ENCODE data around the gene REL. TPM values are rescaled to one million over a fixed set of nuclear protein-coding genes. Genes with fewer than 3 reads are reported as not detected.
A peak's percentile ranks its signal among the peaks of the same experiment; 100 is the strongest.
"Not testable (repeated sequence)": the region's sequence is repeated elsewhere in the genome, so short reads cannot be mapped to it uniquely, and the experiment has no call there.

Gene REL
- total RNA-seq, 2 experiments from 2014 or later = 18.4 to 22.3 TPM

- ChIA-PET CTCF (interaction anchor here (0.6 to 0.8 kb wide), 4 partner anchors 9 to 714 kb away, joined by 3 to 7 read pairs (median 4); no protein-coding TSS in a partner anchor), POLR2A (interaction anchor here (0.6 kb wide), 1 partner anchor 59 kb away, joined by 6 read pairs; no protein-coding TSS in a partner anchor)
- no peaks in the 10 kb centered on the region for H3K27me3 Mint-ChIP-seq
- peaks cover 2% of the 10 kb centered on the region for H3K9me3 Mint-ChIP-seq
- H3K36me3 Mint-ChIP-seq (ENCODE audit: low read depth) = peaks cover 8% of the 10 kb centered on the region
- H3K4me3 Mint-ChIP-seq = no peak overlapping the region
- no peak overlapping the region for H3K27ac Mint-ChIP-seq
- DNase-seq = no peak
- peaks cover 15% of the 10 kb centered on the region for H3K4me1 Mint-ChIP-seq
Measured at GRCh38 chr2:60873381-60873780, 8.0 kb upstream of the REL start.

GRCh38 chr2:60875520-60875919 is 5.9 kb upstream of the REL start:
- peaks cover 2% of the 10 kb centered on the region for H3K9me3 Mint-ChIP-seq
- ChIA-PET CTCF (no interaction called here), POLR2A (no interaction called here)
- no peak for DNase-seq
- H3K4me3 Mint-ChIP-seq = no peak overlapping the region
- H3K27me3 Mint-ChIP-seq = no peaks in the 10 kb centered on the region
- peaks cover 2% of the 10 kb centered on the region for H3K36me3 Mint-ChIP-seq (ENCODE audit: low read depth)
- no peak overlapping the region for H3K27ac Mint-ChIP-seq
- peaks cover 17% of the 10 kb centered on the region for H3K4me1 Mint-ChIP-seq

GRCh38 chr2:60880643-60881046 is 729 bp upstream of the REL start:
- Mint-ChIP-seq H3K4me1 (peaks cover 26% of the 10 kb centered on the region), H3K36me3 (ENCODE audit: low read depth) (no peaks in the 10 kb centered on the region), H3K4me3 (peak overlapping the region; percentile 96), H3K9me3 (no peaks in the 10 kb centered on the region), H3K27ac (peak overlapping the region; percentile 95), H3K27me3 (no peaks in the 10 kb centered on the region)
- ChIA-PET CTCF (no interaction called here), POLR2A (no interaction called here)
- no peak for DNase-seq

- Mint-ChIP-seq H3K27me3 (no peaks in the 10 kb centered on the region), H3K27ac (peak overlapping the region; percentile 96), H3K4me1 (peaks cover 43% of the 10 kb centered on the region), H3K9me3 (no peaks in the 10 kb centered on the region), H3K4me3 (peak overlapping the region; percentile 96), H3K36me3 (ENCODE audit: low read depth) (no peaks in the 10 kb centered on the region)
- POLR2A ChIA-PET = interaction anchor here (0.6 kb wide), 1 partner anchor 110 kb away, joined by 3 read pairs; no protein-coding TSS in a partner anchor
- peak; percentile 22 for DNase-seq
- CTCF ChIA-PET = interaction anchor here (1.6 kb wide), 1 partner anchor 9 kb away, joined by 5 read pairs; no protein-coding TSS in a partner anchor
Measured at GRCh38 chr2:60882971-60883753, 1.8 kb downstream of the REL start.

GRCh38 chr2:60883896-60884295 is 2.5 kb downstream of the REL start:
- H3K36me3 Mint-ChIP-seq (ENCODE audit: low read depth) = peaks cover 4% of the 10 kb centered on the region
- no peaks in the 10 kb centered on the region for H3K27me3 Mint-ChIP-seq
- H3K4me1 Mint-ChIP-seq = peaks cover 49% of the 10 kb centered on the region
- ChIA-PET CTCF (no interaction called here), POLR2A (no interaction called here)
- H3K27ac Mint-ChIP-seq = peak overlapping the region; percentile 96
- no peak for DNase-seq
- H3K4me3 Mint-ChIP-seq = peak overlapping the region; percentile 96
- no peaks in the 10 kb centered on the region for H3K9me3 Mint-ChIP-seq

- H3K27ac Mint-ChIP-seq = peak overlapping the region; percentile 90
Measured at GRCh38 chr2:60884800-60885199, 3.4 kb downstream of the REL start.

GRCh38 chr2:60885683-60886082 is 4.3 kb downstream of the REL start:
- peaks cover 20% of the 10 kb centered on the region for H3K36me3 Mint-ChIP-seq (ENCODE audit: low read depth)
- ChIA-PET POLR2A (no interaction called here), CTCF (interaction anchor here (1.0 kb wide), 1 partner anchor 33 kb away, joined by 3 read pairs; no protein-coding TSS in a partner anchor)
- H3K4me3 Mint-ChIP-seq = peak overlapping the region; percentile 69
- peak overlapping the region; percentile 90 for H3K27ac Mint-ChIP-seq
- H3K4me1 Mint-ChIP-seq = peaks cover 53% of the 10 kb centered on the region
- DNase-seq = no peak
- H3K9me3 Mint-ChIP-seq = no peaks in the 10 kb centered on the region
- no peaks in the 10 kb centered on the region for H3K27me3 Mint-ChIP-seq

More at GRCh38 chr2:60884800-60885199, 3.4 kb downstream of the REL start:
- peaks cover 53% of the 10 kb centered on the region for H3K4me1 Mint-ChIP-seq
- H3K9me3 Mint-ChIP-seq = no peaks in the 10 kb centered on the region
- ChIA-PET CTCF (interaction anchor here (1.0 kb wide), 1 partner anchor 32 kb away, joined by 3 read pairs; no protein-coding TSS in a partner anchor), POLR2A (interaction anchor here (0.7 kb wide), 1 partner anchor 280 kb away, joined by 3 read pairs; no protein-coding TSS in a partner anchor)
- H3K27me3 Mint-ChIP-seq = no peaks in the 10 kb centered on the region
- DNase-seq = no peak
- peaks cover 11% of the 10 kb centered on the region for H3K36me3 Mint-ChIP-seq (ENCODE audit: low read depth)
- peak overlapping the region; percentile 69 for H3K4me3 Mint-ChIP-seq

- ChIA-PET CTCF (no interaction called here), POLR2A (no interaction called here)
- no peak for DNase-seq
- Mint-ChIP-seq H3K9me3 (no peaks in the 10 kb centered on the region), H3K4me1 (peaks cover 66% of the 10 kb centered on the region), H3K36me3 (ENCODE audit: low read depth) (peaks cover 27% of the 10 kb centered on the region), H3K4me3 (no peak overlapping the region), H3K27me3 (no peaks in the 10 kb centered on the region), H3K27ac (no peak overlapping the region)
Measured at GRCh38 chr2:60886991-60887390, 5.6 kb downstream of the REL start.

- Mint-ChIP-seq H3K36me3 (ENCODE audit: low read depth) (peaks cover 32% of the 10 kb centered on the region), H3K9me3 (no peaks in the 10 kb centered on the region), H3K27ac (no peak overlapping the region), H3K4me3 (no peak overlapping the region), H3K4me1 (peaks cover 63% of the 10 kb centered on the region), H3K27me3 (no peaks in the 10 kb centered on the region)
- POLR2A ChIA-PET = no interaction called here
- no peak for DNase-seq
- CTCF ChIA-PET = no interaction called here
Measured at GRCh38 chr2:60888853-60889252, 7.5 kb downstream of the REL start.

- H3K9me3 Mint-ChIP-seq, H3K4me3 Mint-ChIP-seq, H3K27me3 Mint-ChIP-seq, POLR2A ChIA-PET, DNase-seq, CTCF ChIA-PET: not testable (repeated sequence)
- Mint-ChIP-seq H3K4me1 (peaks cover 60% of the 10 kb centered on the region), H3K27ac (peak overlapping the region; percentile 70), H3K36me3 (ENCODE audit: low read depth) (peaks cover 37% of the 10 kb centered on the region)
Measured at GRCh38 chr2:60889581-60890392, 8.4 kb downstream of the REL start.

- ChIA-PET POLR2A (no interaction called here), CTCF (no interaction called here)
- Mint-ChIP-seq H3K36me3 (ENCODE audit: low read depth) (peaks cover 40% of the 10 kb centered on the region), H3K9me3 (no peaks in the 10 kb centered on the region), H3K4me3 (no peak overlapping the region), H3K27ac (no peak overlapping the region), H3K4me1 (peaks cover 54% of the 10 kb centered on the region), H3K27me3 (no peaks in the 10 kb centered on the region)
- DNase-seq = no peak
Measured at GRCh38 chr2:60890393-60890707, 9.0 kb downstream of the REL start.

- no peak for DNase-seq
- ChIA-PET POLR2A (no interaction called here), CTCF (interaction anchor here (0.6 to 1.4 kb wide), 2 partner anchors 9 to 516 kb away, joined by 3 to 5 read pairs; partner anchors contain the start of gene REL)
- H3K27me3 Mint-ChIP-seq = no peaks in the 10 kb centered on the region
- peaks cover 48% of the 10 kb centered on the region for H3K4me1 Mint-ChIP-seq
- peaks cover 43% of the 10 kb centered on the region for H3K36me3 Mint-ChIP-seq (ENCODE audit: low read depth)
- H3K4me3 Mint-ChIP-seq = no peak overlapping the region
- H3K9me3 Mint-ChIP-seq = no peaks in the 10 kb centered on the region
- H3K27ac Mint-ChIP-seq = no peak overlapping the region
Measured at GRCh38 chr2:60891180-60891579, 9.8 kb downstream of the REL start.

- peaks cover 3% of the 10 kb centered on the region for H3K4me1 Mint-ChIP-seq
- POLR2A ChIA-PET = no interaction called here
- H3K27me3 Mint-ChIP-seq = no peaks in the 10 kb centered on the region
- peaks cover 41% of the 10 kb centered on the region for H3K36me3 Mint-ChIP-seq (ENCODE audit: low read depth)
- no peak overlapping the region for H3K27ac Mint-ChIP-seq
- CTCF ChIA-PET = no interaction called here
- H3K9me3 Mint-ChIP-seq = no peaks in the 10 kb centered on the region
- no peak for DNase-seq
- no peak overlapping the region for H3K4me3 Mint-ChIP-seq
Measured at GRCh38 chr2:60898567-60898966, 17.2 kb downstream of the REL start.
